Measurements from ENCODE around the gene TUFT1. TPM values are rescaled to one million over a fixed set of nuclear protein-coding genes. Genes with fewer than 3 reads are reported as not detected.
A peak's percentile ranks its signal among the peaks of the same experiment; 100 is the strongest.

TUFT1 gene
- total RNA-seq, 2 experiments from 2014 or later: 3.2 TPM

- ATAC-seq (peak; percentile 79), DNase-seq (no peak)
- Mint-ChIP-seq H3K27ac (no peak overlapping the region), H3K36me3 (ENCODE audit: low read depth) (no peaks in the 10 kb centered on the region), H3K9me3 (ENCODE audit: low read depth) (no peaks in the 10 kb centered on the region), H3K4me3 (no peak overlapping the region), H3K4me1 (peaks cover 9% of the 10 kb centered on the region), H3K27me3 (peaks cover 11% of the 10 kb centered on the region)
- POLR2A ChIA-PET: no interaction called here
- intact Hi-C loops (cut with DNase I, micrococcal nuclease): no loop called here
- CTCF ChIA-PET: interaction anchor here (0.7 kb wide), 1 partner anchor 10 kb away, joined by 4 read pairs; no protein-coding TSS in a partner anchor
Observed at GRCh38 chr1:151606384-151606783, 66.3 kb downstream of the TUFT1 start.

- Mint-ChIP-seq H3K4me3 (no peak overlapping the region), H3K27me3 (peaks cover 11% of the 10 kb centered on the region), H3K36me3 (ENCODE audit: low read depth) (no peaks in the 10 kb centered on the region), H3K9me3 (ENCODE audit: low read depth) (no peaks in the 10 kb centered on the region), H3K27ac (no peak overlapping the region), H3K4me1 (peaks cover 13% of the 10 kb centered on the region)
- intact Hi-C loops (cut with DNase I, micrococcal nuclease): no loop called here
- ChIA-PET CTCF (no interaction called here), POLR2A (no interaction called here)
- DNase-seq (no peak), ATAC-seq (no peak)
Observed at GRCh38 chr1:151606857-151607256, 66.7 kb downstream of the TUFT1 start.

GRCh38 chr1:151610142-151610541 lies 70.0 kb downstream of the TUFT1 start:
- Mint-ChIP-seq H3K27me3 (peaks cover 10% of the 10 kb centered on the region), H3K27ac (no peak overlapping the region), H3K4me3 (no peak overlapping the region), H3K4me1 (peaks cover 34% of the 10 kb centered on the region), H3K36me3 (ENCODE audit: low read depth) (peaks cover 10% of the 10 kb centered on the region), H3K9me3 (ENCODE audit: low read depth) (no peaks in the 10 kb centered on the region)
- DNase-seq: no peak
- CTCF ChIA-PET: interaction anchor here (0.7 to 1.2 kb wide), 4 partner anchors 14 to 131 kb away, joined by 3 to 5 read pairs (median 3); no protein-coding TSS in a partner anchor
- ATAC-seq: no peak
- intact Hi-C loops (cut with DNase I, micrococcal nuclease): loop anchor here in 1 of 2 experiments (2.0 to 5.0 kb wide), 4 partner anchors 151 to 355 kb away; partner anchors contain the start of genes C2CD4D, POGZ, PSMD4 and THEM4
- POLR2A ChIA-PET: interaction anchor here (0.6 kb wide), 1 partner anchor 259 kb away, joined by 3 read pairs; no protein-coding TSS in a partner anchor

- CTCF ChIA-PET: interaction anchor here (0.6 to 1.0 kb wide), 5 partner anchors 12 to 302 kb away, joined by 3 to 4 read pairs (median 3); no protein-coding TSS in a partner anchor
- peak; percentile 7 for ATAC-seq
- DNase-seq: peak; percentile 13
Observed at GRCh38 chr1:151611288-151611790, 71.2 kb downstream of the TUFT1 start.

GRCh38 chr1:151611832-151612500 lies 71.9 kb downstream of the TUFT1 start, which contains the start of gene SNX27:
SNX27 (plus strand) TSS chr1:151612050; CDS start chr1:151612202, 152 bp downstream.
- peak within 1 kb of the TSS; percentile 95 for H3K27ac Mint-ChIP-seq
- H3K36me3 Mint-ChIP-seq (ENCODE audit: low read depth): peaks cover 10% of the 10 kb centered on the region
- peak; percentile 93 for ATAC-seq
- peaks cover 46% of the 10 kb centered on the region for H3K4me1 Mint-ChIP-seq
- peak within 1 kb of the TSS; percentile 99 for H3K4me3 Mint-ChIP-seq
- ChIA-PET POLR2A (interaction anchor here (0.7 kb wide), 1 partner anchor 118 kb away, joined by 4 read pairs; no protein-coding TSS in a partner anchor), CTCF (interaction anchor here (0.5 to 1.0 kb wide), 4 partner anchors 12 to 302 kb away, joined by 3 to 4 read pairs (median 3); no protein-coding TSS in a partner anchor)
- H3K9me3 Mint-ChIP-seq (ENCODE audit: low read depth): no peaks in the 10 kb centered on the region
- peak; percentile 95 for DNase-seq
- intact Hi-C loops (cut with DNase I, micrococcal nuclease): loop anchor here in 1 of 2 experiments (1.0 to 5.0 kb wide), 12 partner anchors 72 to 446 kb away; partner anchors contain the start of genes C2CD4D, CGN, MRPL9 and PI4KB
- H3K27me3 Mint-ChIP-seq: peaks cover 6% of the 10 kb centered on the region

More at GRCh38 chr1:151611288-151611790, 71.2 kb downstream of the TUFT1 start:
- peak overlapping the region; percentile 69 for H3K27ac Mint-ChIP-seq
- no peaks in the 10 kb centered on the region for H3K9me3 Mint-ChIP-seq (ENCODE audit: low read depth)
- peaks cover 8% of the 10 kb centered on the region for H3K27me3 Mint-ChIP-seq
- intact Hi-C loops (cut with DNase I, micrococcal nuclease): loop anchor here in 1 of 2 experiments (1.0 to 5.0 kb wide), 6 partner anchors 71 to 357 kb away; partner anchors contain the start of genes C2CD4D, MRPL9, POGZ and PSMD4
- H3K36me3 Mint-ChIP-seq (ENCODE audit: low read depth): peaks cover 10% of the 10 kb centered on the region
- H3K4me1 Mint-ChIP-seq: peaks cover 43% of the 10 kb centered on the region
- POLR2A ChIA-PET: interaction anchor here (0.7 kb wide), 1 partner anchor 160 kb away, joined by 11 read pairs; no protein-coding TSS in a partner anchor
- peak overlapping the region; percentile 99 for H3K4me3 Mint-ChIP-seq

- intact Hi-C loops (cut with DNase I, micrococcal nuclease): loop anchor here in 1 of 2 experiments (1.0 to 5.0 kb wide), 8 partner anchors 101 to 446 kb away; partner anchors contain the start of genes C2CD4D, CGN, PI4KB and RIIAD1
- DNase-seq: peak; percentile 48
- Mint-ChIP-seq H3K36me3 (ENCODE audit: low read depth) (peaks cover 10% of the 10 kb centered on the region), H3K4me3 (peak overlapping the region; percentile 99), H3K9me3 (ENCODE audit: low read depth) (no peaks in the 10 kb centered on the region), H3K27ac (peak overlapping the region; percentile 95), H3K4me1 (peaks cover 50% of the 10 kb centered on the region), H3K27me3 (peaks cover 3% of the 10 kb centered on the region)
- peak; percentile 11 for ATAC-seq
- CTCF ChIA-PET: interaction anchor here (1.0 kb wide), 1 partner anchor 11 kb away, joined by 3 read pairs; no protein-coding TSS in a partner anchor
- POLR2A ChIA-PET: interaction anchor here (0.7 kb wide), 1 partner anchor 117 kb away, joined by 4 read pairs; no protein-coding TSS in a partner anchor
Observed at GRCh38 chr1:151612501-151613281, 72.6 kb downstream of the TUFT1 start.

GRCh38 chr1:151613282-151613780 lies 73.2 kb downstream of the TUFT1 start:
- peaks cover 11% of the 10 kb centered on the region for H3K36me3 Mint-ChIP-seq (ENCODE audit: low read depth)
- H3K4me3 Mint-ChIP-seq: peak overlapping the region; percentile 99
- ATAC-seq: no peak
- intact Hi-C loops (cut with DNase I, micrococcal nuclease): loop anchor here in 1 of 2 experiments (2.0 to 5.0 kb wide), 3 partner anchors 224 to 331 kb away; partner anchors contain the start of genes C2CD4D, THEM4 and ZNF687
- ChIA-PET CTCF (no interaction called here), POLR2A (no interaction called here)
- no peaks in the 10 kb centered on the region for H3K9me3 Mint-ChIP-seq (ENCODE audit: low read depth)
- peak overlapping the region; percentile 95 for H3K27ac Mint-ChIP-seq
- H3K27me3 Mint-ChIP-seq: peaks cover under 1% of the 10 kb centered on the region
- no peak for DNase-seq
- H3K4me1 Mint-ChIP-seq: peaks cover 54% of the 10 kb centered on the region

- Mint-ChIP-seq H3K9me3 (ENCODE audit: low read depth) (no peaks in the 10 kb centered on the region), H3K27me3 (no peaks in the 10 kb centered on the region), H3K27ac (peak overlapping the region; percentile 73), H3K4me3 (no peak overlapping the region), H3K4me1 (peaks cover 74% of the 10 kb centered on the region), H3K36me3 (ENCODE audit: low read depth) (peaks cover 13% of the 10 kb centered on the region)
- DNase-seq (no peak), ATAC-seq (no peak)
- intact Hi-C loops (cut with DNase I, micrococcal nuclease): no loop called here
- ChIA-PET POLR2A (no interaction called here), CTCF (interaction anchor here (0.6 kb wide), 2 partner anchors 22 to 74 kb away, joined by 3 to 5 read pairs; no protein-coding TSS in a partner anchor)
Observed at GRCh38 chr1:151615711-151616504, 75.8 kb downstream of the TUFT1 start.

- H3K27me3 Mint-ChIP-seq: no peaks in the 10 kb centered on the region
- DNase-seq: no peak
- peaks cover 75% of the 10 kb centered on the region for H3K4me1 Mint-ChIP-seq
- H3K27ac Mint-ChIP-seq: peak overlapping the region; percentile 73
- peaks cover 13% of the 10 kb centered on the region for H3K36me3 Mint-ChIP-seq (ENCODE audit: low read depth)
- POLR2A ChIA-PET: no interaction called here
- CTCF ChIA-PET: interaction anchor here (0.6 kb wide), 1 partner anchor 75 kb away, joined by 3 read pairs; no protein-coding TSS in a partner anchor
- no peaks in the 10 kb centered on the region for H3K9me3 Mint-ChIP-seq (ENCODE audit: low read depth)
- H3K4me3 Mint-ChIP-seq: peak overlapping the region; percentile 23
- peak; percentile 20 for ATAC-seq
- intact Hi-C loops (cut with DNase I, micrococcal nuclease): no loop called here
Observed at GRCh38 chr1:151616505-151616849, 76.4 kb downstream of the TUFT1 start.

- H3K27me3 Mint-ChIP-seq: no peaks in the 10 kb centered on the region
- peaks cover 71% of the 10 kb centered on the region for H3K4me1 Mint-ChIP-seq
- no peaks in the 10 kb centered on the region for H3K9me3 Mint-ChIP-seq (ENCODE audit: low read depth)
- POLR2A ChIA-PET: no interaction called here
- no peak overlapping the region for H3K4me3 Mint-ChIP-seq
- DNase-seq: no peak
- CTCF ChIA-PET: no interaction called here
- no peak overlapping the region for H3K27ac Mint-ChIP-seq
- no peak for ATAC-seq
- H3K36me3 Mint-ChIP-seq (ENCODE audit: low read depth): peaks cover 9% of the 10 kb centered on the region
- intact Hi-C loops (cut with DNase I, micrococcal nuclease): loop anchor here in 1 of 2 experiments (2.0 kb wide), 1 partner anchor 17 kb away; no protein-coding TSS in a partner anchor
Observed at GRCh38 chr1:151618003-151618402, 77.9 kb downstream of the TUFT1 start.

All from activated CD4-positive, alpha-beta T cell treated with anti-CD3 and anti-CD28 coated beads for 36 hours (primary cell).